Hepatocyte (in vitro differentiated cells): ENCODE data around the gene TNFAIP8L3. TPM values are rescaled to one million over a fixed set of nuclear protein-coding genes. Genes with fewer than 3 reads are reported as not detected.
"Not testable (repeated sequence)": the region's sequence is repeated elsewhere in the genome, so short reads cannot be mapped to it uniquely, and the experiment has no call there.

Source experiments
- DNase-seq: peaks from one replicate; pipeline ENCODE4 v3.0.0-alpha.2; 2016; ENCODE audit warnings: low spot score
- H2AFZ ChIP-seq: fragments of 200-600 bp; sonication (generic); 2 replicates; pipeline ENCODE4 v1.6.0; 2016; ENCODE audit warnings: antibody characterized with exemption, mild to moderate bottlenecking
- H3K27ac ChIP-seq: fragments of 200-600 bp; sonication (generic); 2 replicates; pipeline ENCODE4 v1.5.1; 2016; ENCODE audit warnings: mild to moderate bottlenecking
- H3K27me3 ChIP-seq: fragments of 200-600 bp; sonication (generic); 2 replicates; pipeline ENCODE4 v1.6.1; 2016
- H3K36me3 ChIP-seq: fragments of 200-600 bp; sonication (generic); replicated peaks from 2 replicates; pipeline ENCODE4 v1.5.1; 2016; ENCODE audit warnings: low read depth; ENCODE audit not compliant: insufficient read depth
- H3K4me1 ChIP-seq: fragments of 200-600 bp; sonication (generic); 2 replicates; pipeline ENCODE4 v1.5.1; 2016; ENCODE audit warnings: mild to moderate bottlenecking, moderate library complexity; ENCODE audit not compliant: insufficient read depth
- H3K4me2 ChIP-seq: fragments of 200-600 bp; sonication (generic); 2 replicates; pipeline ENCODE4 v1.6.0; 2016
- H3K4me3 ChIP-seq: fragments of 200-600 bp; sonication (generic); 2 replicates; pipeline ENCODE4 v1.5.1; 2016; ENCODE audit warnings: mild to moderate bottlenecking
- H3K79me2 ChIP-seq: fragments of 200-600 bp; sonication (generic); 2 replicates; pipeline ENCODE4 v1.6.0; 2017; ENCODE audit warnings: mild to moderate bottlenecking
- H3K9me2 ChIP-seq: fragments of 200-600 bp; sonication (generic); replicated peaks from 2 replicates; pipeline ENCODE4 v1.6.0; 2017; ENCODE audit warnings: mild to moderate bottlenecking; ENCODE audit not compliant: insufficient read depth
- H3K9me3 ChIP-seq: fragments of 200-600 bp; sonication (generic); 2 replicates; pipeline ENCODE4 v1.5.1; 2016; ENCODE audit warnings: low read depth, mild to moderate bottlenecking
- H4K20me1 ChIP-seq: fragments of 200-600 bp; sonication (generic); 2 replicates; pipeline ENCODE4 v1.6.0; 2016; ENCODE audit warnings: mild to moderate bottlenecking; ENCODE audit not compliant: insufficient read depth, poor library complexity, severe bottlenecking
- CTCF ChIP-seq: fragments of 200-600 bp; sonication (generic); IDR thresholded peaks from 2 replicates; pipeline ENCODE4 v1.5.1; 2016; ENCODE audit warnings: antibody characterized with exemption, mild to moderate bottlenecking; ENCODE audit not compliant: poor library complexity
- EZH2 ChIP-seq: fragments of 200-600 bp; sonication (generic); IDR thresholded peaks from 2 replicates; pipeline ENCODE4 v1.6.1; 2016; ENCODE audit warnings: antibody characterized with exemption, mild to moderate bottlenecking, borderline replicate concordance
- EZH2phosphoT487 ChIP-seq: fragments of 200-600 bp; sonication (generic); IDR thresholded peaks from one replicate; pipeline ENCODE4 v1.6.1; 2018; ENCODE audit warnings: antibody characterized with exemption, mild to moderate bottlenecking, low read depth, moderate library complexity; ENCODE audit not compliant: unreplicated experiment, severe bottlenecking
- WGBS: methylation state at CpG from one replicate; pipeline ENCODE4 v1.1.6; 2016; ENCODE audit warnings: low lambda C conversion rate; ENCODE audit errors: missing lambda C conversion rate; 5-methylcytosine and 5-hydroxymethylcytosine counted together
- polyA plus RNA-seq: library from polyadenylated mRNA; unstranded; fragments of >200 nt; fragmentation: Nextera tagmentation; extraction: Ambion mirVana; gene quantifications from 2 replicates; pipeline ENCODE4 v1.2.1, GENCODE V29; 2016
- total RNA-seq: library from RNA; depleted of rRNA; stranded (reverse); fragments of >200 nt; gene quantifications from 2 replicates; pipeline ENCODE4 v1.2.3, GENCODE V29; 2014

Gene TNFAIP8L3
- total and polyA plus RNA-seq, 2 experiments from 2014 or later = 2.4 to 3.4 TPM

DNA sequence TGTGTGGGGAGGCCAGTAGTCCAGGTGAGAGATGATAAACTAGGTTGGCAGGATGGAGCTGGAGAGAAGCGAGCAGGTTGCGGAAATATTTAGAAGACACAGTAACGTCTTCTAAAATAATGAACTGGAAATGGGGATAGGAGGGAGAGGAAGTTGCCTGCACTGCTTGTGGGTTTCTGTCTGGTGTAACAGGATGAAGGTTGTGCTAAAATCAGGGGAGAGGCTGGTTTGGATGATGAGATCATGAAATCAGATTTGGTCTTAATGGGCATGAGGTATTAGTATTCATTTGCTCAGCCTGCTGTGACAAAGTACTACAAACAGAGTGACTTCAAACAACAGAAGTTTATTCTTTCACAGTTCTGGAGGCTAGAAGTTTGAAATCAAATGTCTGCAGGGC, 32.1 kb upstream of the TNFAIP8L3 start:
- no peak overlapping the region for H2AFZ ChIP-seq
- WGBS = 100% methylated on average over 3 of the region's 3 CpGs
- H3K9me2 ChIP-seq = no peaks in the 10 kb centered on the region
- TF ChIP-seq EZH2phosphoT487 (no peak), EZH2 (no peak), CTCF (no peak)
- H3K36me3 ChIP-seq = no peaks in the 10 kb centered on the region
- H3K79me2 ChIP-seq = no peaks in the 10 kb centered on the region
- DNase-seq = no peak
- H3K4me2 ChIP-seq = no peak overlapping the region
- H3K9me3 ChIP-seq = no peaks in the 10 kb centered on the region
- no peaks in the 10 kb centered on the region for H3K4me1 ChIP-seq
- H3K27ac ChIP-seq = no peak overlapping the region
- no peak overlapping the region for H3K4me3 ChIP-seq
- no peaks in the 10 kb centered on the region for H3K27me3 ChIP-seq
- H4K20me1 ChIP-seq = no peaks in the 10 kb centered on the region

- not testable (repeated sequence) for H3K4me3 ChIP-seq, H4K20me1 ChIP-seq, H3K36me3 ChIP-seq, H3K9me2 ChIP-seq, H3K9me3 ChIP-seq, DNase-seq, H3K79me2 ChIP-seq, H3K4me1 ChIP-seq, H3K27me3 ChIP-seq, H3K27ac ChIP-seq, H3K4me2 ChIP-seq, H2AFZ ChIP-seq
These were observed 28.3 kb upstream of the TNFAIP8L3 start for GRCh38 chr15:51123002-51123401.

DNA sequence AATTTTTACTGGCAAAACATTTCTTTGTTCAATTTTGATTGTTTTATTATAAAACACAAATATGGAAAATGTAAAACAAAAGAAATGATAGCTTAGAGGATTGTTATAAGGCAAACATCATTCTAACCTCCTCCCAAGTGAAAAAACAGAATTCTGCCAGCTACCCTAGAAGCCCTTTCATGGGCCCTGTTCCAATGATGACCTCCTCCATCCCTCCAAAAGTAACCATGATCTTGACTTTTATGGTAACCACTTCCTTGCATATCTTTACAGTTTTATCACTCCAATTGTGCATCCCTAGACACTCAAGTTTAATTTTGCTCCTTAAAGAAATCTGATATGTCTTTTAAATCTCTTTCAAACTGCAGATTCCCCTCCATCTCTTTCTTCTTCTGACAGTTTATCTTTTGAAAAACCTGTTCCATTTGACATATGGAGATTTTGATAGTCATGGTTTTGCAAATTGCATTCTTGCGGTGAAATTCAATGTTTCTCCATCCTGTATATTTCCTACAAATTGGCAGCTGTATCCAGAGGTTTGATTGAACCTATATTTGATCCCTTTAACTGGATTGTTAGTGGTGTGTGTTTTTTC, 27.0 kb upstream of the TNFAIP8L3 start:
- no peak overlapping the region for H2AFZ ChIP-seq
- DNase-seq = no peak
- H3K4me1 ChIP-seq = no peaks in the 10 kb centered on the region
- no peaks in the 10 kb centered on the region for H3K79me2 ChIP-seq
- H3K4me2 ChIP-seq = no peak overlapping the region
- H3K36me3 ChIP-seq = no peaks in the 10 kb centered on the region
- no peak overlapping the region for H3K4me3 ChIP-seq
- H3K27me3 ChIP-seq = no peaks in the 10 kb centered on the region
- H3K27ac ChIP-seq = no peak overlapping the region
- no peaks in the 10 kb centered on the region for H3K9me2 ChIP-seq
- 97% methylated on average over 1 of the region's 1 CpG for WGBS
- no peak for TF ChIP-seq EZH2
- no peak for TF ChIP-seq EZH2phosphoT487
- no peak for TF ChIP-seq CTCF
- H3K9me3 ChIP-seq = no peaks in the 10 kb centered on the region
- H4K20me1 ChIP-seq = no peaks in the 10 kb centered on the region

- Histone ChIP-seq H3K4me3 (no peak overlapping the region), H3K79me2 (no peaks in the 10 kb centered on the region), H3K36me3 (no peaks in the 10 kb centered on the region), H3K27me3 (no peaks in the 10 kb centered on the region), H4K20me1 (no peaks in the 10 kb centered on the region), H3K4me2 (no peak overlapping the region), H3K27ac (no peak overlapping the region), H3K9me3 (no peaks in the 10 kb centered on the region), H3K4me1 (no peaks in the 10 kb centered on the region), H3K9me2 (no peaks in the 10 kb centered on the region), H2AFZ (no peak overlapping the region)
- peak; percentile 36 for DNase-seq
- WGBS = 65% methylated on average over 2 of the region's 2 CpGs
- TF ChIP-seq EZH2 = no peak
- no peak for TF ChIP-seq EZH2phosphoT487
- TF ChIP-seq CTCF = no peak
These were observed 26.4 kb upstream of the TNFAIP8L3 start for GRCh38 chr15:51121118-51121517.
